ENCODE measurements around the gene KRTAP4-16.

GRCh38 chr17:41057547-41057946 lies 44.5 kb downstream of the KRTAP4-16 start:
- TF ChIP-seq TAF1 (IDR thresholded peaks at IDR 0.05; ENCODE audit: low read depth), result no peak
- no peak for TF ChIP-seq FOXM1 (IDR thresholded peaks at IDR 0.05; ENCODE audit: borderline replicate concordance, low read depth)
- no peak for TF ChIP-seq EP300 (IDR thresholded peaks at IDR 0.05; ENCODE audit: borderline replicate concordance)
